ENCODE results near the gene ZNF561.

The ZNF561 gene

DNA sequence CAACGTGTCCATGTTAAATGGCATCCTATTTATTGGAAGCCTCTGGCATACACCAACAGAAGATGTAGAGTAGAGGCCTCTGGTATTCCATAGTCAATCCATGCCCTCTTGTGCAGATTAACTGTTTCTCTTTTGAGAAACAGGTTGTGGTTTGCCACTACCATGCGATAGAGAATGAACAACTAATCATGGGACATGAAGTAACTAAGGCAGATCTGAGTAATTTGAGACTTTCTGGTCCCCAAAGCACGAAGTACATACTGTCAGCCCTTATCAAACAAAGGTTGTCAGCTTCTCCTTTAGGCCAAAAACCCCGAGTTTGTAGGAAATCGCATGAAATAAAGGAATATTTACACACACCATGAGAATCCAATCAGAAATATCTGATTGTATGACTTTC is 40.3 kb downstream of the ZNF561 start:
- DNase-seq (ENCODE audit: low read depth in 2 of 2), result no peak

DNA sequence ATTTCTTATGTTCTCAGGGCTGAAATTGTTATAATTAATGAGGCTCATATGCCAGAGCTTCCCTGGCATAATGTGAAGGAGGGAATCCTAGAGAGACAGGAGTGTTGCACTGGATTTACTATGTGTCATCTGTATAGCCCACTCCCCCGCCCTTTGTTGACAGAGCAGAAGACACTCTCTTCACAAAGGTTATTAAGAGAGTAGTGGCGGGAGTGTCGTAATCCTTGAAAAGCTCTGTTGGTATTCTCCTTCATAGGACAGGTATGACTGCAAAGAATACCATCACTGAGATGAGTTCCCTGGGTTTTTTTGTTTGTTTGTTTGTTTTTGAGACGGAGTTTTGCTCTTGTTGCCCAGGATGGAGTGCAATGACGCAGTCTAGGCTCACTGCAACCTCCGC is 50.8 kb downstream of the ZNF561 start:
- DNase-seq (ENCODE audit: low read depth in 2 of 2), result no peak

DNA sequence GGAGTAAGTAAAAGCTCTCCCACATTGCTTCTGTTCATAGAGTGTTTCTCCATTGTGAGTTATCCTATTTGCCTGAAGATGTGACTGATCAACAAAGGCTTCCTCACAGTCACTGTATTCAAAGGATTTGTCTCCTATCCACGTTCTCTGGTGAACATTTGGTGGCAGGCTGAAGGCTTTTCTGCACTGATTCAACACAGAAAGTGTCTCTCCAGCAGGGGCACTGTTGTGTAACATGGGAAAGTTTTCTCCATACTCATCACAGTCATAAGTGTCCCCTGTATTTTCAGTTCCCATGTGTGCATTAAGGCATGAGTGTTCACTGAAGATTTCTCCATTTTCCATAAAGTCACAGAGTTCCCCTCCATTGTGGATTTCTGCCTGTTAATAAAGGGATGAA is 54.3 kb downstream of the ZNF561 start:
- DNase-seq (ENCODE audit: low read depth in 2 of 2), result no peak

DNA sequence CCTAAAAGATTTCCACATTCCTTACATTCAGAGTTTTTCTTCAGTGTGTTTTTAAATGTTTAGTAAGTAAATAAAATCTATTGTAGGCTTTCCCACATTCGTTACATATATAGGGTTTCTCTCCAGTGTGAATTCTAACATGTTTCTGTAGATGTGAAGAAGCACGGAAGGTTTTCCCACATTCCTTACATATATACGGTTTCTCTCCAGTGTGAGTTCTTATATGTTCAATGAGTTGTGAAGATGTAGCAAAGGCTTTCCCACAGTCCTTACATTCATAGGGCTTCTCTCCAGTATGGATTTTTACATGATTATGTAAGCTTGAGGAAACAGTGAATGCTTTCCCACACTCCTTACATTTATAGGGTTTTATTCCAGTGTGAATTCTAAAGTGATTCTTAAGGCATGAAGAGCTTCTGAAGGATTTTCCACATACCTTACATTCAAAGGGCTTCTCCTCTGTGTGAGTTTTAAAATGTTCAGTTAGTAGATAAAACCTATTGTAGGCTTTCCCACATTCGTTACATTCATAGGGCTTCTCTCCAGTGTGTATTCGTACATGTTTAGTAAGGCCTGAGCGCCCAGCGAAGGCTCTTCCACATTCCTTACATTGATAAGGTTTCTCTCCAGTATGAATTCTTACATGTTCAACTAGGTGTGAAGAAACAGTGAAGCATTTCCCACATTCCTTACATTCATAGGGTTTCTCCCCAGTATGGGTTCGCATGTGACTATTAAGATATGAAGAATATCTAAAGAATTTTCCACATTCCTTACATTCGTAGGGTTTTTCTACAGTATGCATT is 54.9 kb downstream of the ZNF561 start:
- no peak for DNase-seq (ENCODE audit: low read depth in 2 of 2)
